ENCODE data around the gene USP30. TPM values are rescaled to one million over a fixed set of nuclear protein-coding genes. Genes with fewer than 3 reads are reported as not detected.

USP30 gene
- total RNA-seq, 3 donors from 2014 or later: 22.2 to 28.5 (median 24.7) TPM

- no peak for DNase-seq (ENCODE audit: low spot score in 2 of 2)
- Histone ChIP-seq H3K9me3 (no peaks in the 10 kb centered on the region), H3K36me3 (no peaks in the 10 kb centered on the region), H3K4me1 (peaks cover 3 to 17% of the 10 kb centered on the region in 2 donors), H3K27me3 (no peaks in the 10 kb centered on the region), H3K4me3 (no peak overlapping the region), H3K27ac (no peak overlapping the region)
- intact Hi-C loops (cut with DNase I; ENCODE audit: low total_unique reads): no loop called here
- TF ChIP-seq POLR2AphosphoS5 (IDR thresholded peaks at IDR 0.05): no peak
- TF ChIP-seq CTCF (IDR thresholded peaks at IDR 0.05): no peak
- no peak for TF ChIP-seq POLR2A (IDR thresholded peaks at IDR 0.05)
Measured at GRCh38 chr12:109054520-109054919, 2.1 kb downstream of the USP30 start.

DNA sequence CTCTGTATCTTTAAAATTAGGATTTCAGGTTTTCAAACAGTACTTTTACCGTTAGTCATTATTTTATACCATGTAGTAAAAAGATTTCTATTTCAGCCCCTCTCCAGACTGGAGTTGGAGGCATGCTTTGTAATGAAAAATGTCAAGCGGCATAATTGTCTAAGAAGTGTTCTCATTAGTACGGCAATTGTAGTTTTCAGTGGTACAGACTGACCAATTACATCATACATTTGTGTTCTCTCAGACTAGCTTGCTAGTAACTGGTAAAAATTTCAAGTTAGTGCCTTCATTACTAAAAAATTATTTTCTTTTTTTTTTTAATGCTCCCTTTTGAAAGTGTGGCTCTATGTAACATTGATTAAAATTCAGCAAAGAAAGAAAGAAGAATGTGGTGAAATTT lies 4.5 kb downstream of the USP30 start:
- Histone ChIP-seq H3K36me3 (no peaks in the 10 kb centered on the region), H3K27ac (no peak overlapping the region), H3K27me3 (no peaks in the 10 kb centered on the region), H3K9me3 (no peaks in the 10 kb centered on the region), H3K4me1 (peaks cover 3 to 15% of the 10 kb centered on the region in 2 donors), H3K4me3 (no peak overlapping the region)
- TF ChIP-seq CTCF (IDR thresholded peaks at IDR 0.05) (no peak), POLR2AphosphoS5 (IDR thresholded peaks at IDR 0.05) (no peak), POLR2A (IDR thresholded peaks at IDR 0.05) (no peak)
- intact Hi-C loops (cut with DNase I; ENCODE audit: low total_unique reads): no loop called here
- DNase-seq (ENCODE audit: low spot score in 2 of 2): no peak

- intact Hi-C loops (cut with DNase I; ENCODE audit: low total_unique reads): no loop called here
- TF ChIP-seq POLR2AphosphoS5 (IDR thresholded peaks at IDR 0.05): no peak
- no peak for TF ChIP-seq CTCF (IDR thresholded peaks at IDR 0.05)
- no peak for TF ChIP-seq POLR2A (IDR thresholded peaks at IDR 0.05)
- no peaks in the 10 kb centered on the region for H3K9me3 ChIP-seq
- H3K36me3 ChIP-seq: no peaks in the 10 kb centered on the region
- H3K27me3 ChIP-seq: no peaks in the 10 kb centered on the region
- no peak overlapping the region for H3K4me3 ChIP-seq
- DNase-seq (ENCODE audit: low spot score in 2 of 2): no peak
- peaks cover 3 to 12% of the 10 kb centered on the region in 2 donors for H3K4me1 ChIP-seq
- no peak overlapping the region for H3K27ac ChIP-seq
Measured at GRCh38 chr12:109057376-109057775, 5.0 kb downstream of the USP30 start.

- TF ChIP-seq POLR2A (IDR thresholded peaks at IDR 0.05): no peak
- no peak for TF ChIP-seq POLR2AphosphoS5 (IDR thresholded peaks at IDR 0.05)
- no peak for TF ChIP-seq CTCF (IDR thresholded peaks at IDR 0.05)
- Histone ChIP-seq H3K27me3 (no peaks in the 10 kb centered on the region), H3K9me3 (no peaks in the 10 kb centered on the region), H3K4me1 (peaks cover under 1 to 6% of the 10 kb centered on the region in 2 donors), H3K36me3 (no peaks in the 10 kb centered on the region), H3K4me3 (no peak overlapping the region), H3K27ac (no peak overlapping the region)
- DNase-seq (ENCODE audit: low spot score in 2 of 2): no peak
- intact Hi-C loops (cut with DNase I; ENCODE audit: low total_unique reads): no loop called here
Measured at GRCh38 chr12:109058773-109059172, 6.4 kb downstream of the USP30 start.

GRCh38 chr12:109064143-109064542 lies 11.8 kb downstream of the USP30 start:
- H3K4me1 ChIP-seq: no peaks in the 10 kb centered on the region
- no peaks in the 10 kb centered on the region for H3K36me3 ChIP-seq
- no peak overlapping the region for H3K27ac ChIP-seq
- intact Hi-C loops (cut with DNase I; ENCODE audit: low total_unique reads): no loop called here
- no peaks in the 10 kb centered on the region for H3K9me3 ChIP-seq
- TF ChIP-seq CTCF (IDR thresholded peaks at IDR 0.05): no peak
- no peak for TF ChIP-seq POLR2AphosphoS5 (IDR thresholded peaks at IDR 0.05)
- TF ChIP-seq POLR2A (IDR thresholded peaks at IDR 0.05): no peak
- no peak for DNase-seq (ENCODE audit: low spot score in 2 of 2)
- no peaks in the 10 kb centered on the region for H3K27me3 ChIP-seq
- no peak overlapping the region for H3K4me3 ChIP-seq

Measured in breast epithelium (tissue), 4 donors.